Transverse colon (tissue), 4 donors: Measurements from ENCODE around the gene LONP2. TPM values are rescaled to one million over a fixed set of nuclear protein-coding genes. Genes with fewer than 3 reads are reported as not detected.

Experiments
- DNase-seq: peaks from one replicate; pipeline ENCODE4 v3.0.0-alpha.2; 2019
- H3K27ac ChIP-seq, 4 donors: fragments of 200-600 bp; sonication (generic); 2 replicates each; pipeline ENCODE4 v1.5.1; 2016 to 2018; ENCODE audit warnings: inconsistent platforms in 4 of 4
- H3K27me3 ChIP-seq: fragments of 200-600 bp; sonication (generic); 2 replicates; pipeline ENCODE4 v1.5.1; 2017; ENCODE audit warnings: inconsistent platforms
- H3K36me3 ChIP-seq, 4 donors: fragments of 200-600 bp; sonication (generic); 2 replicates each; pipeline ENCODE4 v1.5.1; 2017 to 2019; ENCODE audit warnings: inconsistent platforms in 4 of 4
- H3K4me1 ChIP-seq, 4 donors: fragments of 200-600 bp; sonication (generic); 2 replicates each; pipeline ENCODE4 v1.5.1; 2017 to 2020; ENCODE audit warnings: inconsistent platforms in 4 of 4
- H3K4me3 ChIP-seq, 4 donors: fragments of 200-600 bp; sonication (generic); 1 replicate in 1 of 4; 2 replicates in 3 of 4; pipeline versions ENCODE4 v1.5.1 to v1.6.1; 2017 to 2019; ENCODE audit warnings: inconsistent platforms in 4 of 4
- H3K9me3 ChIP-seq, 2 donors: fragments of 200-600 bp; sonication (generic); 2 replicates each; pipeline ENCODE4 v1.5.1; 2017 to 2019; ENCODE audit warnings: inconsistent platforms in 2 of 2
- CTCF ChIP-seq, 5 experiments: fragments of 200-600 bp in 3 of 5; fragments of 450-650 bp in 2 of 5; sonication (generic) in 3 of 5; IDR thresholded peaks; 1 replicate in 2 of 5; 2 replicates in 3 of 5; pipeline ENCODE4 v1.5.1; 2016 to 2017; ENCODE audit warnings: antibody characterized with exemption in 5 of 5, inconsistent platforms in 3 of 5, mild to moderate bottlenecking in 2 of 5, moderate library complexity in 1 of 5
- EP300 ChIP-seq: sonication (generic); formaldehyde crosslinking; IDR thresholded peaks from one replicate; pipeline ENCODE4 v1.6.1; 2017; ENCODE audit warnings: antibody characterized with exemption, low read depth
- POLR2A ChIP-seq: fragments of 450-650 bp; IDR thresholded peaks from one replicate; pipeline ENCODE4 v1.6.1; 2016; ENCODE audit warnings: antibody characterized with exemption, mild to moderate bottlenecking, moderate library complexity
- POLR2AphosphoS5 ChIP-seq, 3 donors: sonication (generic); formaldehyde crosslinking; IDR thresholded peaks; one replicate each; pipeline ENCODE4 v1.6.1; 2016; ENCODE audit warnings: antibody characterized with exemption in 3 of 3
- WGBS, 2 donors: methylation state at CpG; one replicate each; pipeline ENCODE4 v1.1.5; 2018; ENCODE audit warnings: low coverage in 1 of 2; 5-methylcytosine and 5-hydroxymethylcytosine counted together
- in situ Hi-C, 4 donors: fragments of 200-750 bp; cut with MboI; loops; one replicate each; pipeline versions ENCODE4 v1.15.0 to v1.15.1; 2017; ENCODE audit warnings: low sequenced_read_pairs in 3 of 4, low pct_ligation_motif_present in 1 of 4, low pct_unique_long_range_greater_than_20kb in 1 of 4
- intact Hi-C: fragments of 100-400 bp; cut with DNase I; formaldehyde crosslinking; loops from one replicate; pipeline ENCODE4 v1.15.1; 2023; ENCODE audit warnings: low total_unique reads
- total RNA-seq, 4 donors: library from RNA; depleted of rRNA; stranded (reverse); fragments of >200 nt; gene quantifications; one replicate each; pipeline ENCODE4 v1.1.0, GENCODE V29; 2016

LONP2 gene
- total RNA-seq, 4 donors from 2014 or later = 51.3 to 104 (median 65.3) TPM

GRCh38 chr16:48354877-48355855 lies 111.1 kb downstream of the LONP2 start:
- no peak for DNase-seq
- H3K4me3 ChIP-seq = no peak overlapping the region
- H3K27ac ChIP-seq = no peak overlapping the region
- no peaks in the 10 kb centered on the region for H3K4me1 ChIP-seq
- intact Hi-C loops = loop anchor here (5.0 kb wide), 1 partner anchor 267 kb away; no protein-coding TSS in a partner anchor
- peaks cover 0 to 18% (median 8%) of the 10 kb centered on the region in 4 donors for H3K36me3 ChIP-seq
- in situ Hi-C loops = loop anchor here in 3 of 4 donors (10.0 to 25.0 kb wide), 4 partner anchors 157 to 270 kb away; no protein-coding TSS in a partner anchor
- H3K27me3 ChIP-seq = no peaks in the 10 kb centered on the region
- 85 to 91% methylated on average over 4 to 11 of the region's 11 CpGs for WGBS, 2 donors
- no peaks in the 10 kb centered on the region for H3K9me3 ChIP-seq
- TF ChIP-seq POLR2A (no peak), CTCF (IDR thresholded peaks at IDR 0.05) (no peak), EP300 (no peak)

- in situ Hi-C loops = loop anchor here in 3 of 4 donors (10.0 to 25.0 kb wide), 4 partner anchors 155 to 268 kb away; no protein-coding TSS in a partner anchor
These were observed 112.7 kb downstream of the LONP2 start for GRCh38 chr16:48356633-48357376.

GRCh38 chr16:48358419-48358818 lies 114.3 kb downstream of the LONP2 start:
- 99% methylated on average over 3 of the region's 3 CpGs; no CpG with 5 or more reads in 1 of the 2 donors for WGBS, 2 donors
- H3K27ac ChIP-seq = no peak overlapping the region
- TF ChIP-seq POLR2AphosphoS5 (IDR thresholded peaks at IDR 0.05) (no peak), EP300 (no peak), POLR2A (no peak), CTCF (IDR thresholded peaks at IDR 0.05) (no peak)
- no peaks in the 10 kb centered on the region for H3K9me3 ChIP-seq
- in situ Hi-C loops = loop anchor here in 3 of 4 donors (10.0 to 25.0 kb wide), 4 partner anchors 154 to 266 kb away; no protein-coding TSS in a partner anchor
- H3K4me3 ChIP-seq = no peak overlapping the region
- intact Hi-C loops = no loop called here
- no peaks in the 10 kb centered on the region for H3K27me3 ChIP-seq
- no peak for DNase-seq
- peaks cover 0 to 4% (median 0%) of the 10 kb centered on the region in 4 donors for H3K4me1 ChIP-seq
- peaks cover 0 to 4% (median 0%) of the 10 kb centered on the region in 4 donors for H3K36me3 ChIP-seq

More at GRCh38 chr16:48356633-48357376, 112.7 kb downstream of the LONP2 start:
- 89 to 92% methylated on average over 2 to 4 of the region's 4 CpGs for WGBS, 2 donors
- no peaks in the 10 kb centered on the region for H3K4me1 ChIP-seq
- no peak for TF ChIP-seq POLR2A
- TF ChIP-seq EP300 = no peak
- no peak for TF ChIP-seq POLR2AphosphoS5 (IDR thresholded peaks at IDR 0.05)
- TF ChIP-seq CTCF (IDR thresholded peaks at IDR 0.05) = no peak
- DNase-seq = no peak
- intact Hi-C loops = no loop called here
- no peak overlapping the region for H3K27ac ChIP-seq
- no peaks in the 10 kb centered on the region for H3K27me3 ChIP-seq
- H3K9me3 ChIP-seq = no peaks in the 10 kb centered on the region
- H3K36me3 ChIP-seq = peaks cover 0 to 15% (median 5%) of the 10 kb centered on the region in 4 donors
- H3K4me3 ChIP-seq = no peak overlapping the region
